Measurements from ENCODE around the gene GCNT1. TPM values are rescaled to one million over a fixed set of nuclear protein-coding genes. Genes with fewer than 3 reads are reported as not detected.
"Not testable (repeated sequence)": the region's sequence is repeated elsewhere in the genome, so short reads cannot be mapped to it uniquely, and the experiment has no call there.

The GCNT1 gene
- total RNA-seq, 1 donor from 2014 or later, result 3.7 TPM

DNA sequence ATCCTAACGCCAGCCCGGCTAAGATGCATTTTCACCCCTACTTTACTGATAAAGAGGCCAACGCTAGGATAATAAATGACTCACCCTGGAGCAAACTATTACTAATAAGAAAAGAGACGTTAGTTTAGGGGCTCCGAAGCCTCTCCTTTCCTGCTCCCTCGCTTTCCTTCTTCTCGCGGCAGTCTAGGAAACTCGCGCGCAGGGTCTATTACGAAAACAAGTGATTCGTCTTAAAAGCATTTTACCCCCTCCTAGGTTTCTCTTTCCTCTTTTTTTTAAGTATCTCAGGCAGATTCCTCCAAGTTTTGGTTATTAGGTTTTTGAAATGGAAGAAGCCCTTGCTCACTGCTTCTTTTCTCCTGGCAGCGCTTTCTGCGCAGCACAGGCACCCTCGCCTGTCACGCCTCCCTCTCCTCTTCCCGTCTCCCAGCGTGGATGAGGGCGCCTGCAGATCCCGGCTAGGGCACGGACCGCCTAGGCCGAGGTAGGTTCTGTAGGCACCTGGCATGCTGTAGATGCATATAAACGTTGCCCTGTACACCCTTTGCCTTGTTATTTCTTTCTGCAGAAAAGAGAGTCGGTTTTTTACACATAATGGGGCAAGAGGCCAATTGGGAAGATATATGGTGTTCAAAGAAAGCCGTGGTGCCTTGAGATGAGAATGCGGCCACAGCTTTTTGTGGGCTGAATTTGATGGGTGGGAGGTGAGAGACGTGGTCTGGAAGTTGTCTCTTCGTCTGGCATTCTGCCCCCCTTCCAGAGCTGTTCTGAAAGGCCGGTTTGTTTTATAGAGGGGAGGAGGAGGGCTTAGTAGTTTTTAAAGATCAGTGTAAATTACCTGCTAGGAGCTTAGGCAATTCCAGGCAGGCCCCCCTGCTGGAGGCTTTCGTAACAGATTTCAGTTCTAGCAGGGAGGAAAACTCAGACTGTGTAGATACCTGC, 983 bp downstream of the GCNT1 start:
- Histone ChIP-seq H3K36me3 (ENCODE audit: control insufficient read depth in 3 of 3, insufficient read depth in 3 of 3, low read length in 3 of 3) (no peaks in the 10 kb centered on the region), H3K27ac (ENCODE audit: low read depth, low read length) (no peak overlapping the region), H3K27me3 (ENCODE audit: control insufficient read depth in 3 of 3, insufficient read depth in 3 of 3, low read length in 3 of 3) (peaks cover 6 to 10% (median 8%) of the 10 kb centered on the region in 3 donors), H3K4me3 (ENCODE audit: low read length in 3 of 3) (peak overlapping the region; percentile 61 to 86 (median 75)), H3K9me3 (ENCODE audit: control insufficient read depth in 3 of 3, low read length in 3 of 3) (no peaks in the 10 kb centered on the region), H3K4me1 (ENCODE audit: control insufficient read depth in 3 of 3, insufficient read depth in 3 of 3, low read length in 3 of 3) (peaks cover 9 to 14% (median 12%) of the 10 kb centered on the region in 3 donors), H3K9ac (ENCODE audit: low read depth in 1 of 3, low read length in 3 of 3) (peak overlapping the region; percentile 27 to 66 (median 30))

- peaks cover 9 to 14% (median 12%) of the 10 kb centered on the region in 3 donors for H3K4me1 ChIP-seq (ENCODE audit: control insufficient read depth in 3 of 3, insufficient read depth in 3 of 3, low read length in 3 of 3)
- no peak overlapping the region for H3K27ac ChIP-seq (ENCODE audit: low read depth, low read length)
- H3K4me3 ChIP-seq (ENCODE audit: low read length in 3 of 3), result no peak overlapping the region
- H3K9ac ChIP-seq (ENCODE audit: low read depth in 1 of 3, low read length in 3 of 3), result no peak overlapping the region
- H3K9me3 ChIP-seq (ENCODE audit: control insufficient read depth in 3 of 3, low read length in 3 of 3), result no peaks in the 10 kb centered on the region
- H3K36me3 ChIP-seq (ENCODE audit: control insufficient read depth in 3 of 3, insufficient read depth in 3 of 3, low read length in 3 of 3), result no peaks in the 10 kb centered on the region
- H3K27me3 ChIP-seq (ENCODE audit: control insufficient read depth in 3 of 3, insufficient read depth in 3 of 3, low read length in 3 of 3), result peaks cover 6 to 10% (median 8%) of the 10 kb centered on the region in 3 donors
Measured at GRCh38 chr9:76462126-76462525, 3.1 kb downstream of the GCNT1 start.

GRCh38 chr9:76463211-76463610, 4.2 kb downstream of the GCNT1 start:
- Histone ChIP-seq H3K9ac (ENCODE audit: low read depth in 1 of 3, low read length in 3 of 3) (no peak overlapping the region), H3K9me3 (ENCODE audit: control insufficient read depth in 3 of 3, low read length in 3 of 3) (no peaks in the 10 kb centered on the region), H3K4me1 (ENCODE audit: control insufficient read depth in 3 of 3, insufficient read depth in 3 of 3, low read length in 3 of 3) (peaks cover 9 to 14% (median 12%) of the 10 kb centered on the region in 3 donors), H3K36me3 (ENCODE audit: control insufficient read depth in 3 of 3, insufficient read depth in 3 of 3, low read length in 3 of 3) (no peaks in the 10 kb centered on the region), H3K27ac (ENCODE audit: low read depth, low read length) (no peak overlapping the region), H3K4me3 (ENCODE audit: low read length in 3 of 3) (no peak overlapping the region), H3K27me3 (ENCODE audit: control insufficient read depth in 3 of 3, insufficient read depth in 3 of 3, low read length in 3 of 3) (peaks cover 6 to 10% (median 8%) of the 10 kb centered on the region in 3 donors)

DNA sequence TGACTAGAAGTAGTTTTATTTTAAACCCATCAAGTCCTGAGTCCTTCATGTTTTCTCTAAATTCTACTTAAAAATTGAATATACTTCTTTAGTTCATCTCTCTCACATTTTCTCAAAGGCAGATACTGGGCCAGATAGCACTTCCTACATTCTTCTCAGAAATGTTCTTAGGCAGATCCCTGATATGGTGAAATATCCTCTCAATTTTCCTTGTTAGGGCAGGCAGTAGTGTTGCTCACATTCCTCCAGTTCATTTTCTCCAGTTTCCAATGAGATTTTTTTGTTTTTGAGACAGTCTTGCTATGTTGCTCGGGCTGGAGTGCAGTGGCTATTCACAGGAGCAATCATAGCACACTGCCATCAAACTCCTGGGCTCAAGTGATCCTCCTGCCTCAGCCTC, 5.7 kb downstream of the GCNT1 start:
- H3K4me1 ChIP-seq (ENCODE audit: control insufficient read depth in 3 of 3, insufficient read depth in 3 of 3, low read length in 3 of 3), result peaks cover 6 to 7% (median 6%) of the 10 kb centered on the region in 3 donors
- no peak overlapping the region for H3K9ac ChIP-seq (ENCODE audit: low read depth in 1 of 3, low read length in 3 of 3)
- no peak overlapping the region for H3K27ac ChIP-seq (ENCODE audit: low read depth, low read length)
- peaks cover 6 to 10% (median 8%) of the 10 kb centered on the region in 3 donors for H3K27me3 ChIP-seq (ENCODE audit: control insufficient read depth in 3 of 3, insufficient read depth in 3 of 3, low read length in 3 of 3)
- no peaks in the 10 kb centered on the region for H3K36me3 ChIP-seq (ENCODE audit: control insufficient read depth in 3 of 3, insufficient read depth in 3 of 3, low read length in 3 of 3)
- H3K9me3 ChIP-seq (ENCODE audit: control insufficient read depth in 3 of 3, low read length in 3 of 3), result no peaks in the 10 kb centered on the region
- no peak overlapping the region for H3K4me3 ChIP-seq (ENCODE audit: low read length in 3 of 3)

DNA sequence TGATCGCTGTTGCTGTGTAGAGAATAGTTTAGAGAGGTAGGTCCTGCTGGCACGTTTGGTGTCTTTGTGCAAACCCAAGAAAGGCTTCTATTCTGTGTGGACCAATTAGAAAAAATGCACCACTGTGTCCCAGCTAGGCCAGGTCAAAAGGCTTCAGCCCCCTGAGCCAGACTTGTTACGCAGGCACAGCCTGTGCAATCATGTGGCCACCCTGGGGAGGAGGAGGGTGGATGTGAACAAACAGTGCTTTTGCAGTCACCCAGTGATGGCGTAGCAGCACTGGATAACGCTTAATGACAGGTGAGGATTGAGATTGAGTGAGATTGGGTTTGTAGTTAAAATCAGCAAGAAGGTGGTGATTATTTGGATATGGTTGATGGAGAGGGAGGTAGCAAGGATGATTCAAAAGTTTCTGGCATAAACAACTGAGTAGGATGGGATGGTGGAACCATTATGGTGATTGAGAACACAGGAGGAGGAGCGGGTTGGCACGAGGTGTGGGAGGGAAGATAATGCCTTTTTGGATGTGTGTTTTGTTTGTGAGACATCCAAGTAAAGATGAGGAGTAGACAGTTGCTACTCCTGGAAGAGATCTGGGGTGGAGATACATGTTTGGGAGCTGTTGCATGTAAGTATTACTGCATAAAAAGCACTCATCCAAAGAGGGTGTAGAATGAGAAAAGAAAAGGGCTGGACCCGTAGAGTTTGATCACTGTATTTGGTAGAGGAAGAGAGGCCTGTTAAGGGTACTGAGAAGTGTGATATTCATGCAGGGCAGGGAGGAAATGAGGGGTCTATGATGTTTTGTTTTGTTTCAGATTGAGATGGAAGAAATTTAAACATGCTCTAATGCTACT, 6.7 kb downstream of the GCNT1 start:
- H3K9me3 ChIP-seq (ENCODE audit: control insufficient read depth in 3 of 3, low read length in 3 of 3), result no peaks in the 10 kb centered on the region

DNA sequence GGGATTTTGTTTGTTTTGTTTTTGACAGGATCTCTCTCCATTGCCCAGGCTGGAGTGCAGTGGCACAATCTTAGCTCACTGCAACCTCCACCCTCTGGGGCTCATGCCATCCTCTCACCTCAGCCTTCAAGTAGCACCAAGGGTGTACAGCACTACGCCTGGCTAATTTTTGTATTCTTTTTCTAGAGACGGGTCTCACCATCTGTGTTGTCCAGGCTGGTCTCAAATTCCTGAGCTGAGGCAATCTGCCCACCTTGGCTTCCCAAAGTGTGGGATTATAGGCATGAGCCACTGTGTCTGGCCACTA, 7.3 kb downstream of the GCNT1 start:
- H3K36me3 ChIP-seq (ENCODE audit: control insufficient read depth in 3 of 3, insufficient read depth in 3 of 3, low read length in 3 of 3), result no peaks in the 10 kb centered on the region
- no peak overlapping the region for H3K4me3 ChIP-seq (ENCODE audit: low read length in 3 of 3)
- H3K9ac ChIP-seq (ENCODE audit: low read depth in 1 of 3, low read length in 3 of 3), result no peak overlapping the region
- H3K27me3 ChIP-seq (ENCODE audit: control insufficient read depth in 3 of 3, insufficient read depth in 3 of 3, low read length in 3 of 3), result peaks cover 0 to 3% (median under 1%) of the 10 kb centered on the region in 3 donors
- H3K9me3 ChIP-seq (ENCODE audit: control insufficient read depth in 3 of 3, low read length in 3 of 3), result no peaks in the 10 kb centered on the region
- no peaks in the 10 kb centered on the region for H3K4me1 ChIP-seq (ENCODE audit: control insufficient read depth in 3 of 3, insufficient read depth in 3 of 3, low read length in 3 of 3)
- H3K27ac ChIP-seq (ENCODE audit: low read depth, low read length), result no peak overlapping the region

More for the DNA sequence above, 6.7 kb downstream of the GCNT1 start:
- peaks cover 2 to 3% (median 3%) of the 10 kb centered on the region in 3 donors for H3K27me3 ChIP-seq (ENCODE audit: control insufficient read depth in 3 of 3, insufficient read depth in 3 of 3, low read length in 3 of 3)
- H3K9ac ChIP-seq (ENCODE audit: low read depth in 1 of 3, low read length in 3 of 3), result no peak overlapping the region
- H3K4me3 ChIP-seq (ENCODE audit: low read length in 3 of 3), result no peak overlapping the region
- H3K36me3 ChIP-seq (ENCODE audit: control insufficient read depth in 3 of 3, insufficient read depth in 3 of 3, low read length in 3 of 3), result no peaks in the 10 kb centered on the region
- H3K4me1 ChIP-seq (ENCODE audit: control insufficient read depth in 3 of 3, insufficient read depth in 3 of 3, low read length in 3 of 3), result no peaks in the 10 kb centered on the region
- no peak overlapping the region for H3K27ac ChIP-seq (ENCODE audit: low read depth, low read length)

- H3K9me3 ChIP-seq (ENCODE audit: control insufficient read depth in 3 of 3, low read length in 3 of 3), result no peaks in the 10 kb centered on the region
Measured at GRCh38 chr9:76474419-76474818, 15.4 kb downstream of the GCNT1 start.

GRCh38 chr9:76475686-76476085, 16.7 kb downstream of the GCNT1 start:
- no peaks in the 10 kb centered on the region for H3K4me1 ChIP-seq (ENCODE audit: control insufficient read depth in 3 of 3, insufficient read depth in 3 of 3, low read length in 3 of 3)
- no peak overlapping the region for H3K4me3 ChIP-seq (ENCODE audit: low read length in 3 of 3)
- H3K36me3 ChIP-seq (ENCODE audit: control insufficient read depth in 3 of 3, insufficient read depth in 3 of 3, low read length in 3 of 3), result no peaks in the 10 kb centered on the region
- H3K9me3 ChIP-seq (ENCODE audit: control insufficient read depth in 3 of 3, low read length in 3 of 3), result no peaks in the 10 kb centered on the region
- H3K9ac ChIP-seq (ENCODE audit: low read depth in 1 of 3, low read length in 3 of 3), result no peak overlapping the region
- no peak overlapping the region for H3K27ac ChIP-seq (ENCODE audit: low read depth, low read length)
- H3K27me3 ChIP-seq (ENCODE audit: control insufficient read depth in 3 of 3, insufficient read depth in 3 of 3, low read length in 3 of 3), result no peaks in the 10 kb centered on the region

More at GRCh38 chr9:76474419-76474818, 15.4 kb downstream of the GCNT1 start:
- Histone ChIP-seq H3K4me1 (ENCODE audit: control insufficient read depth in 3 of 3, insufficient read depth in 3 of 3, low read length in 3 of 3) (no peaks in the 10 kb centered on the region), H3K27me3 (ENCODE audit: control insufficient read depth in 3 of 3, insufficient read depth in 3 of 3, low read length in 3 of 3) (no peaks in the 10 kb centered on the region), H3K4me3 (ENCODE audit: low read length in 3 of 3) (no peak overlapping the region), H3K27ac (ENCODE audit: low read depth, low read length) (no peak overlapping the region), H3K36me3 (ENCODE audit: control insufficient read depth in 3 of 3, insufficient read depth in 3 of 3, low read length in 3 of 3) (no peaks in the 10 kb centered on the region), H3K9ac (ENCODE audit: low read depth in 1 of 3, low read length in 3 of 3) (no peak overlapping the region)

DNA sequence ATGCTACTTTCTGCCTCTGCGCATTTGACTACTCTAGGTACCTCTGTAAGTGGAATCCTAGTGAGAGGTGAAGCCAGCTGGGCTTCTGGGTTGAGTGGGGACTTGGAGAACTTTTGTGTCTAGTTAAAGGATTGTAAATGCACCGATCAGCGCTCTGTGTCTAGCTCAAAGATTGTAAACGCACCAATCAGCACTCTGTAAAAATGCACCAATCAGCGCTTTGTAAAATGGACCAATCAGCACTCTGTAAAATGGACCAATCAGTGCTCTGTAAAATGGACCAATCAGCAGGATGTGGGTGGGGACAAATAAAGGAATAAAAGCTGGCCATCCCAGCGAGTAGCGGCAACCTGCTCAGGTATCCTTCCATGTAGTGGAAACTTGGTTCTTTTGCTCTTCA, 18.8 kb downstream of the GCNT1 start:
- not testable (repeated sequence) for H3K4me3 ChIP-seq (ENCODE audit: low read length in 3 of 3); H3K36me3 ChIP-seq (ENCODE audit: control insufficient read depth in 3 of 3, insufficient read depth in 3 of 3, low read length in 3 of 3); H3K27me3 ChIP-seq (ENCODE audit: control insufficient read depth in 3 of 3, insufficient read depth in 3 of 3, low read length in 3 of 3); H3K9ac ChIP-seq (ENCODE audit: low read depth in 1 of 3, low read length in 3 of 3); H3K9me3 ChIP-seq (ENCODE audit: control insufficient read depth in 3 of 3, low read length in 3 of 3); H3K27ac ChIP-seq (ENCODE audit: low read depth, low read length); H3K4me1 ChIP-seq (ENCODE audit: control insufficient read depth in 3 of 3, insufficient read depth in 3 of 3, low read length in 3 of 3)

DNA sequence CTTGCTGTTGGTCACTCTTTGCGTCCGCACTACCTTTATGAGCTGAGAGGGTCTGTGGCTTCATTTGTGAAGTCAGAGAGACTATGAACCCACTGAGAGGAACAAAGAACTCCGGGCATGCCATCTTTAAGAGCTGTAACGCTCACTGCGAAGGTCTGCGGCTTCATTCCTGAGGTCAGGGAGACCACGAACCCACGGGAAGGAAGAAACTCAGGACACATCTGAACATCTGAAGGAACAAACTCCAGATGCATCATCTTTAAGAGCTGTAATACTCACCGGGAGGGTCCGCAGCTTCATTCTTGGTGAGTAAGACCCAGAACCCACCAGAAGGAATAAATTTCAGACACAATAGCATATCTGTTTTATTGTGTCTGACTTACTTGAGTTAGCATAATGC, 19.2 kb downstream of the GCNT1 start:
- no peaks in the 10 kb centered on the region for H3K36me3 ChIP-seq (ENCODE audit: control insufficient read depth in 3 of 3, insufficient read depth in 3 of 3, low read length in 3 of 3)
- H3K4me1 ChIP-seq (ENCODE audit: control insufficient read depth in 3 of 3, insufficient read depth in 3 of 3, low read length in 3 of 3), result no peaks in the 10 kb centered on the region
- H3K27me3 ChIP-seq (ENCODE audit: control insufficient read depth in 3 of 3, insufficient read depth in 3 of 3, low read length in 3 of 3), result no peaks in the 10 kb centered on the region
- H3K9ac ChIP-seq (ENCODE audit: low read depth in 1 of 3, low read length in 3 of 3), result no peak overlapping the region
- no peak overlapping the region for H3K27ac ChIP-seq (ENCODE audit: low read depth, low read length)
- no peaks in the 10 kb centered on the region for H3K9me3 ChIP-seq (ENCODE audit: control insufficient read depth in 3 of 3, low read length in 3 of 3)
- H3K4me3 ChIP-seq (ENCODE audit: low read length in 3 of 3), result no peak overlapping the region
